Heart right ventricle (tissue), 16 donors: ENCODE data around the gene RASGRP4. TPM values are rescaled to one million over a fixed set of nuclear protein-coding genes. Genes with fewer than 3 reads are reported as not detected.

ENCODE experiments used
- ATAC-seq, 8 donors: fragments of 200-7000 bp; cut with Tn5 transposase; one replicate each; pipeline ENCODE4 v1.9.1; 2020; ENCODE audit warnings: mild to moderate bottlenecking in 8 of 8, moderate library complexity in 8 of 8, moderate number of reproducible peaks in 1 of 8
- DNase-seq, 2 donors: peaks; one replicate each; pipeline ENCODE4 v3.0.0-alpha.2; 2020
- H3K27ac ChIP-seq, 10 donors: fragments of 200-600 bp; sonication (generic) in 2 of 10; one replicate each; pipeline versions ENCODE4 v1.5.0 to v1.8.0; 2020 to 2022; ENCODE audit warnings: mild to moderate bottlenecking in 3 of 10
- H3K27me3 ChIP-seq, 7 donors: fragments of 200-600 bp; one replicate each; pipeline ENCODE4 v1.8.0; 2021 to 2022; ENCODE audit warnings: mild to moderate bottlenecking in 2 of 7
- H3K36me3 ChIP-seq, 9 donors: fragments of 200-600 bp; sonication (generic) in 1 of 9; one replicate each; pipeline versions ENCODE4 v1.5.0 to v1.8.0; 2020 to 2022; ENCODE audit warnings: mild to moderate bottlenecking in 2 of 9
- H3K4me1 ChIP-seq, 9 donors: fragments of 200-600 bp; sonication (generic) in 1 of 9; one replicate each; pipeline versions ENCODE4 v1.5.0 to v1.8.0; 2020 to 2022; ENCODE audit warnings: mild to moderate bottlenecking in 4 of 9
- H3K4me3 ChIP-seq, 10 donors: fragments of 200-600 bp; sonication (generic) in 2 of 10; one replicate each; pipeline versions ENCODE4 v1.5.0 to v1.8.0; 2020 to 2022; ENCODE audit warnings: mild to moderate bottlenecking in 7 of 10, moderate library complexity in 2 of 10
- H3K9me3 ChIP-seq, 11 donors: fragments of 200-600 bp in 10 of 11; sonication (generic) in 2 of 11; one replicate each; pipeline versions ENCODE4 v1.5.0 to v1.8.0; 2013 to 2022; ENCODE audit warnings: mild to moderate bottlenecking in 2 of 11, control low read depth in 1 of 11, moderate library complexity in 1 of 11
- CTCF ChIP-seq, 9 donors: fragments of 200-600 bp; sonication (generic) in 2 of 9; IDR thresholded peaks; one replicate each; pipeline versions ENCODE4 v1.5.0 to v1.8.0; 2021 to 2022; ENCODE audit warnings: antibody characterized with exemption in 9 of 9, mild to moderate bottlenecking in 5 of 9, moderate library complexity in 1 of 9
- WGBS, 2 donors: extraction: QIAGEN DNeasy Blood & Tissue Kit; methylation state at CpG; one replicate each; pipeline ENCODE4 v1.1.7; 2013; ENCODE audit warnings: inconsistent platforms in 1 of 2; 5-methylcytosine and 5-hydroxymethylcytosine counted together
- intact Hi-C, 10 donors: fragments of 100-400 bp; cut with DNase I; formaldehyde crosslinking; loops; one replicate each; pipeline versions ENCODE4 v1.11.1 to v1.14.2; 2022
- polyA plus RNA-seq, 2 donors: library from polyadenylated mRNA; stranded (reverse); fragments of 200-250 nt; gene quantifications; one replicate each; pipeline ENCODE4 v1.2.3, GENCODE V29; 2013
- total RNA-seq, 10 donors: library from RNA; stranded (reverse); fragmentation: NEBNext Ultra II Directional in 3 of 10; extraction: Animal tissue kit (Norgen Biotek cat#: 25700) in 3 of 10; gene quantifications; one replicate each; pipeline versions ENCODE4 v1.2.1 to v1.2.4, GENCODE V29; 2021 to 2023
- donor health status: Arrhythmogenic right ventricular cardiomyopathy.
- donor health status: ischemic (EF 13 %, LVEDD 7.1; RV severe dilation, severe dysfunction).
- donor health status: healthy with polysubstance abuse.
- donor health status: DM: no; HTN: yes; CAD: no.
- donor health status: DM: no; HTN: no; CAD: no.
- donor health status: ischemic (EF 25% LVEDD 6.9; RV normal size, moderate dysfunction).
- donor health status: ischemic (EF 25% LVEDD 5.7; RV mildly dilated, moderate dysfunction).
- donor health status: healthy.
- donor health status: DM: yes; HTN: yes; CAD: no.
- donor health status: Ischemic cardiomyopathy.
- donor health status: ischemic (EF 35%, LVEDD 5.7; RV mildly dilated, moderate dysfunction).
- donor health status: nonischemic (EF 11% LVEDD 7.7; RV severe dilation, severe dysfunction).
- donor health status: DM: yes; HTN: yes; CAD: no.
- donor health status: PGD.
- donor health status: ischemic (EF 29% LVEDD 5.4; RV normal size, mild dysfunction).
- donor health status: nonischemic (EF 23%, LVEDD 6.1; RV moderate dilation, normal function).

The RASGRP4 gene
- total and polyA plus RNA-seq, 12 donors: 0.42 to 3.5 (median 0.91) TPM

- Histone ChIP-seq H3K36me3 (peaks cover 0 to 98% (median 55%) of the 10 kb centered on the region in 9 donors), H3K27ac (no peak overlapping the region), H3K4me1 (peaks cover 4 to 31% (median 13%) of the 10 kb centered on the region in 9 donors), H3K4me3 (no peak overlapping the region), H3K27me3 (peaks cover 0 to 20% (median 0%) of the 10 kb centered on the region in 7 donors), H3K9me3 (no peaks in the 10 kb centered on the region)
- DNase-seq (no peak), ATAC-seq (no peak)
- intact Hi-C loops: no loop called here
- whole genome bisulfite sequencing, 2 donors: 80 to 87% methylated on average over 9 of the region's 9 CpGs
- TF ChIP-seq CTCF (IDR thresholded peaks at IDR 0.05): no peak
These were observed 44.9 kb downstream of the RASGRP4 start for GRCh38 chr19:38381138-38381537.

- Histone ChIP-seq H3K36me3 (peaks cover 0 to 78% (median 51%) of the 10 kb centered on the region in 9 donors), H3K4me3 (no peak overlapping the region), H3K27me3 (no peaks in the 10 kb centered on the region), H3K27ac (no peak overlapping the region), H3K9me3 (no peaks in the 10 kb centered on the region), H3K4me1 (peaks cover 11 to 35% (median 23%) of the 10 kb centered on the region in 9 donors)
- WGBS, 2 donors: 98 to 99% methylated on average over 10 of the region's 10 CpGs
- no peak for TF ChIP-seq CTCF (IDR thresholded peaks at IDR 0.05)
- intact Hi-C loops: no loop called here
- ATAC-seq (no peak), DNase-seq (no peak)
These were observed 47.2 kb downstream of the RASGRP4 start for GRCh38 chr19:38378866-38379265.

GRCh38 chr19:38377052-38377451, 49.0 kb downstream of the RASGRP4 start:
- Histone ChIP-seq H3K27ac (peak overlapping the region in 1 of 10 donors; percentile 95), H3K4me3 (no peak overlapping the region), H3K27me3 (no peaks in the 10 kb centered on the region), H3K36me3 (peaks cover 0 to 60% (median 33%) of the 10 kb centered on the region in 9 donors), H3K4me1 (peaks cover 11 to 35% (median 23%) of the 10 kb centered on the region in 9 donors), H3K9me3 (no peaks in the 10 kb centered on the region)
- TF ChIP-seq CTCF (IDR thresholded peaks at IDR 0.05): no peak
- 98 to 99% methylated on average over 4 of the region's 4 CpGs for WGBS, 2 donors
- intact Hi-C loops: no loop called here
- DNase-seq (no peak), ATAC-seq (no peak)

GRCh38 chr19:38376576-38376975, 49.4 kb downstream of the RASGRP4 start:
- no peak for ATAC-seq
- intact Hi-C loops: no loop called here
- DNase-seq: no peak
- Histone ChIP-seq H3K4me3 (peak overlapping the region in 4 of 10 donors; percentile 72 to 89 (median 78)), H3K36me3 (peaks cover 0 to 55% (median 28%) of the 10 kb centered on the region in 9 donors), H3K27me3 (no peaks in the 10 kb centered on the region), H3K9me3 (no peaks in the 10 kb centered on the region), H3K27ac (peak overlapping the region in 5 of 10 donors; percentile 16 to 95 (median 85)), H3K4me1 (peaks cover 11 to 35% (median 23%) of the 10 kb centered on the region in 9 donors)
- TF ChIP-seq CTCF (IDR thresholded peaks at IDR 0.05): no peak
- 50 to 64% methylated on average over 3 of the region's 3 CpGs for WGBS, 2 donors
